Sciatic nerve (tissue), 2 donors: ENCODE data around the gene MEAF6. TPM values are rescaled to one million over a fixed set of nuclear protein-coding genes. Genes with fewer than 3 reads are reported as not detected.

ENCODE experiments used
- ATAC-seq: fragments of 200-7000 bp; cut with Tn5 transposase; one replicate; pipeline ENCODE4 v1.9.1; 2020; ENCODE audit warnings: mild to moderate bottlenecking, moderate library complexity
- DNase-seq: peaks from one replicate; pipeline ENCODE4 v3.0.0-alpha.2; 2020; ENCODE audit warnings: low spot score
- intact Hi-C: fragments of 100-400 bp; cut with DNase I; formaldehyde crosslinking; loops from one replicate; pipeline ENCODE4 v1.14.2; 2022
- total RNA-seq: library from RNA; stranded (reverse); fragmentation: NEBNext Ultra II Directional; extraction: Animal tissue kit (Norgen Biotek cat#: 25700); gene quantifications from one replicate; pipeline ENCODE4 v1.2.1, GENCODE V29; 2021
- donor health status: DM: no; HTN: no; CAD: no.
- donor health status: DM: no; HTN: no; CAD: no.

MEAF6 gene
- total RNA-seq, 1 donor from 2014 or later = 52.7 TPM

- intact Hi-C loops = no loop called here
- ATAC-seq (no peak), DNase-seq (no peak)
Observed at GRCh38 chr1:37487619-37487984, 27.0 kb downstream of the MEAF6 start.

GRCh38 chr1:37486680-37487618, 27.6 kb downstream of the MEAF6 start:
- ATAC-seq (peak; percentile 82), DNase-seq (peak; percentile 88)
- intact Hi-C loops = no loop called here

- no peak for ATAC-seq
- no peak for DNase-seq
- intact Hi-C loops = no loop called here
Observed at GRCh38 chr1:37485902-37486679, 28.5 kb downstream of the MEAF6 start.

GRCh38 chr1:37484325-37485051, 30.1 kb downstream of the MEAF6 start:
- DNase-seq = no peak
- no peak for ATAC-seq
- intact Hi-C loops = no loop called here

- intact Hi-C loops = no loop called here
- DNase-seq (no peak), ATAC-seq (no peak)
Observed at GRCh38 chr1:37483785-37484184, 30.8 kb downstream of the MEAF6 start.

GRCh38 chr1:37482796-37483744, 31.5 kb downstream of the MEAF6 start:
- no peak for ATAC-seq
- no peak for DNase-seq
- intact Hi-C loops = no loop called here

GRCh38 chr1:37482004-37482785, 32.4 kb downstream of the MEAF6 start:
- DNase-seq = no peak
- intact Hi-C loops = no loop called here
- ATAC-seq = no peak

GRCh38 chr1:37481289-37482003, 33.1 kb downstream of the MEAF6 start:
- intact Hi-C loops = no loop called here
- no peak for DNase-seq
- ATAC-seq = no peak

- ATAC-seq (no peak), DNase-seq (no peak)
- intact Hi-C loops = no loop called here
Observed at GRCh38 chr1:37480581-37481288, 33.8 kb downstream of the MEAF6 start.

- ATAC-seq = no peak
Observed at GRCh38 chr1:37480125-37480466, 34.5 kb downstream of the MEAF6 start.

GRCh38 chr1:37479255-37480124, 35.1 kb downstream of the MEAF6 start:
- peak; percentile 63 for ATAC-seq
- peak; percentile 82 for DNase-seq
- intact Hi-C loops = no loop called here

More at GRCh38 chr1:37480125-37480466, 34.5 kb downstream of the MEAF6 start:
- intact Hi-C loops = no loop called here
- peak; percentile 64 for DNase-seq

- DNase-seq = no peak
- intact Hi-C loops = no loop called here
- no peak for ATAC-seq
Observed at GRCh38 chr1:37478890-37479254, 35.7 kb downstream of the MEAF6 start.

GRCh38 chr1:37478451-37478881, 36.1 kb downstream of the MEAF6 start:
- DNase-seq (no peak), ATAC-seq (no peak)
- intact Hi-C loops = no loop called here

GRCh38 chr1:37477946-37478345, 36.6 kb downstream of the MEAF6 start:
- DNase-seq (no peak), ATAC-seq (no peak)
- intact Hi-C loops = no loop called here

- DNase-seq (no peak), ATAC-seq (no peak)
- intact Hi-C loops = no loop called here
Observed at GRCh38 chr1:37477198-37477931, 37.2 kb downstream of the MEAF6 start.
